HepG2 (cell line): ENCODE measurements around the gene TCAF1. TPM values are rescaled to one million over a fixed set of nuclear protein-coding genes. Genes with fewer than 3 reads are reported as not detected.
A peak's percentile ranks its signal among the peaks of the same experiment; 100 is the strongest.

Experiments used
- BRCA1 ChIP-seq: sonication (generic); formaldehyde crosslinking; IDR thresholded peaks from 2 replicates; pipeline ENCODE4 v1.4.0; 2020; ENCODE audit warnings: missing genetic modification reagents
- E2F2 ChIP-seq: sonication (generic); formaldehyde crosslinking; IDR thresholded peaks from 2 replicates; pipeline ENCODE4 v1.4.0; 2020; ENCODE audit warnings: missing genetic modification reagents, borderline replicate concordance
- FOXP4 ChIP-seq: sonication (generic); formaldehyde crosslinking; IDR thresholded peaks from 2 replicates; pipeline ENCODE4 v1.4.0; 2020; ENCODE audit warnings: missing genetic modification reagents
- HMG20A ChIP-seq: IDR thresholded peaks from 2 replicates; pipeline ENCODE4 v1.6.1; 2016; ENCODE audit warnings: borderline replicate concordance
- HMGXB3 ChIP-seq: sonication (generic); formaldehyde crosslinking; IDR thresholded peaks from 2 replicates; pipeline ENCODE4 v1.4.0; 2020; ENCODE audit warnings: missing genetic modification reagents, borderline replicate concordance
- MLLT10 ChIP-seq: sonication (generic); formaldehyde crosslinking; IDR thresholded peaks from 2 replicates; pipeline ENCODE4 v1.4.0; 2020; ENCODE audit warnings: missing genetic modification reagents
- MNT ChIP-seq: fragments of 450-650 bp; IDR thresholded peaks from 2 replicates; pipeline ENCODE4 v1.6.1; 2016
- NFE2 ChIP-seq: sonication (generic); formaldehyde crosslinking; IDR thresholded peaks from 2 replicates; pipeline ENCODE4 v1.4.0; 2020; ENCODE audit warnings: missing genetic modification reagents
- SIN3B ChIP-seq: fragments of 150-350 bp; IDR thresholded peaks from 2 replicates; pipeline ENCODE4 v1.6.1; 2014; ENCODE audit warnings: low read length
- SP2 ChIP-seq: sonication (generic); formaldehyde crosslinking; IDR thresholded peaks from 2 replicates; pipeline ENCODE4 v1.5.1; 2020; ENCODE audit warnings: mild to moderate bottlenecking, missing genetic modification reagents
- THAP8 ChIP-seq: sonication (generic); formaldehyde crosslinking; IDR thresholded peaks from 2 replicates; pipeline ENCODE4 v1.5.1; 2020; ENCODE audit warnings: missing genetic modification reagents, mild to moderate bottlenecking, borderline replicate concordance
- ZMAT5 ChIP-seq: sonication (generic); formaldehyde crosslinking; IDR thresholded peaks from 2 replicates; pipeline ENCODE4 v1.5.0; 2020; ENCODE audit warnings: mild to moderate bottlenecking, low read depth, missing genetic modification reagents, borderline replicate concordance
- ZMYM4 ChIP-seq: sonication (generic); formaldehyde crosslinking; IDR thresholded peaks from 2 replicates; pipeline ENCODE4 v1.8.1; 2023; ENCODE audit warnings: mild to moderate bottlenecking, missing genetic modification reagents
- ZNF225 ChIP-seq: sonication (generic); formaldehyde crosslinking; IDR thresholded peaks from 2 replicates; pipeline ENCODE4 v1.4.0; 2020; ENCODE audit warnings: mild to moderate bottlenecking, missing genetic modification reagents
- ZNF256 ChIP-seq: sonication (generic); formaldehyde crosslinking; conservative IDR thresholded peaks from 2 replicates; pipeline ENCODE4 v1.4.0; 2020; ENCODE audit warnings: missing genetic modification reagents
- ZNF34 ChIP-seq: sonication (generic); formaldehyde crosslinking; IDR thresholded peaks from 2 replicates; pipeline ENCODE4 v1.4.0; 2020; ENCODE audit warnings: mild to moderate bottlenecking, missing genetic modification reagents, borderline replicate concordance
- ZNF460 ChIP-seq: sonication (generic); formaldehyde crosslinking; IDR thresholded peaks from 2 replicates; pipeline ENCODE4 v1.5.1; 2020; ENCODE audit warnings: missing genetic modification reagents, mild to moderate bottlenecking, borderline replicate concordance
- ZNF616 ChIP-seq: sonication (generic); formaldehyde crosslinking; IDR thresholded peaks from 2 replicates; pipeline ENCODE4 v1.5.0; 2020; ENCODE audit warnings: low read depth, mild to moderate bottlenecking, missing genetic modification reagents
- ZNF746 ChIP-seq: sonication (generic); formaldehyde crosslinking; IDR thresholded peaks from 2 replicates; pipeline ENCODE4 v1.8.0; 2022; ENCODE audit warnings: mild to moderate bottlenecking, missing genetic modification reagents
- polyA plus RNA-seq, 8 experiments: library from polyadenylated mRNA; depleted of rRNA in 3 of 8; stranded (reverse) in 7 of 8; unstranded in 1 of 8; fragments of >200 nt; fragmentation: Illumina TruSeq in 4 of 8; extraction: Trizol in 4 of 8; gene quantifications; 2 replicates each; pipeline versions ENCODE4 v1.2.1 to v1.2.3, GENCODE V29; 2011 to 2016; ENCODE audit warnings: low read depth in 4 of 8, missing spikeins in 1 of 8, mixed read lengths in 1 of 8; ENCODE audit not compliant: insufficient read depth in 1 of 8
- total RNA-seq, 5 experiments: library from RNA; depleted of rRNA; stranded (reverse); fragments of >200 nt; fragmentation: Illumina TruSeq; extraction: Trizol; gene quantifications; 2 replicates each; pipeline ENCODE4 v1.2.3, GENCODE V29; 2016; ENCODE audit warnings: low read depth in 1 of 5

TCAF1 gene
- total and polyA plus RNA-seq, 2 of the 13 experiments (the other 11 are each of a cell fraction or from before 2014, with no cell fraction given), result 36.2 to 101 TPM

GRCh38 chr7:143906895-143907294 is 4.9 kb upstream of the TCAF1 start (continued):
- TF ChIP-seq MNT (no peak), ZNF256 (CRISPR knock-in tag) (no peak), FOXP4 (CRISPR knock-in tag) (peak; percentile 81), BRCA1 (no peak), HMGXB3 (no peak), ZNF34 (CRISPR knock-in tag) (0 out of 2 replicates have a peak, but pooled peaks have one; percentile 63), THAP8 (CRISPR knock-in tag) (no peak), ZMAT5 (CRISPR knock-in tag) (no peak), ZMYM4 (CRISPR knock-in tag) (peak; percentile 88), SIN3B (peak; percentile 29; the same call in 1 of the 2 replicates), MLLT10 (CRISPR knock-in tag) (no peak), HMG20A (peak; percentile 96), ZNF460 (CRISPR knock-in tag) (peak; percentile 44; the same call in 1 of the 2 replicates), SP2 (no peak), ZNF746 (CRISPR knock-in tag) (no peak), NFE2 (CRISPR knock-in tag) (no peak), E2F2 (no peak), ZNF225 (CRISPR knock-in tag) (no peak), ZNF616 (CRISPR knock-in tag) (no peak)
